Activated naive CD4-positive, alpha-beta T cell treated with anti-CD3 and anti-CD28 coated beads, Interleukin-2, amount 50 U/mL, for 24 hours (primary cell): Measurements from ENCODE around the gene RNF144A.

Experiments used
- H3K27ac Mint-ChIP-seq: one replicate; pipeline ENCODE4 v1.8.0; 2021; ENCODE audit warnings: mild to moderate bottlenecking, mixed read lengths
- H3K27me3 Mint-ChIP-seq: one replicate; pipeline ENCODE4 v1.8.0; 2021; ENCODE audit warnings: mixed read lengths
- H3K36me3 Mint-ChIP-seq: one replicate; pipeline ENCODE4 v1.8.0; 2021; ENCODE audit warnings: mixed read lengths
- H3K4me1 Mint-ChIP-seq: one replicate; pipeline ENCODE4 v1.8.0; 2021; ENCODE audit warnings: mixed read lengths
- H3K4me3 Mint-ChIP-seq: one replicate; pipeline ENCODE4 v1.8.0; 2021; ENCODE audit warnings: mild to moderate bottlenecking, mixed read lengths
- H3K9me3 Mint-ChIP-seq: one replicate; pipeline ENCODE4 v1.8.0; 2021; ENCODE audit warnings: mixed read lengths

RNF144A gene

GRCh38 chr2:7083580-7084509 is 166.6 kb downstream of the RNF144A start:
- Mint-ChIP-seq H3K4me3 (no peak overlapping the region), H3K27me3 (no peaks in the 10 kb centered on the region), H3K9me3 (peaks cover 5% of the 10 kb centered on the region), H3K36me3 (peaks cover 11% of the 10 kb centered on the region), H3K4me1 (no peaks in the 10 kb centered on the region), H3K27ac (no peak overlapping the region)

- Mint-ChIP-seq H3K4me1 (no peaks in the 10 kb centered on the region), H3K27ac (no peak overlapping the region), H3K36me3 (peaks cover 11% of the 10 kb centered on the region), H3K27me3 (no peaks in the 10 kb centered on the region), H3K9me3 (peaks cover 5% of the 10 kb centered on the region), H3K4me3 (no peak overlapping the region)
Observed at GRCh38 chr2:7084601-7085000, 167.4 kb downstream of the RNF144A start.

- Mint-ChIP-seq H3K4me3 (no peak overlapping the region), H3K36me3 (peaks cover 6% of the 10 kb centered on the region), H3K27me3 (no peaks in the 10 kb centered on the region), H3K4me1 (no peaks in the 10 kb centered on the region), H3K27ac (no peak overlapping the region), H3K9me3 (peaks cover 5% of the 10 kb centered on the region)
Observed at GRCh38 chr2:7089284-7089683, 172.1 kb downstream of the RNF144A start.

- H3K36me3 Mint-ChIP-seq: peaks cover 5% of the 10 kb centered on the region
- no peak overlapping the region for H3K4me3 Mint-ChIP-seq
- H3K4me1 Mint-ChIP-seq: no peaks in the 10 kb centered on the region
- no peak overlapping the region for H3K27ac Mint-ChIP-seq
- no peaks in the 10 kb centered on the region for H3K27me3 Mint-ChIP-seq
- H3K9me3 Mint-ChIP-seq: peaks cover 5% of the 10 kb centered on the region
Observed at GRCh38 chr2:7089898-7090510, 172.8 kb downstream of the RNF144A start.

GRCh38 chr2:7093376-7093775 is 176.2 kb downstream of the RNF144A start:
- peaks cover 8% of the 10 kb centered on the region for H3K4me1 Mint-ChIP-seq
- no peak overlapping the region for H3K4me3 Mint-ChIP-seq
- no peaks in the 10 kb centered on the region for H3K9me3 Mint-ChIP-seq
- no peaks in the 10 kb centered on the region for H3K36me3 Mint-ChIP-seq
- H3K27me3 Mint-ChIP-seq: no peaks in the 10 kb centered on the region
- H3K27ac Mint-ChIP-seq: no peak overlapping the region
